ENCODE results near the gene ZNF84.

The ZNF84 gene

DNA sequence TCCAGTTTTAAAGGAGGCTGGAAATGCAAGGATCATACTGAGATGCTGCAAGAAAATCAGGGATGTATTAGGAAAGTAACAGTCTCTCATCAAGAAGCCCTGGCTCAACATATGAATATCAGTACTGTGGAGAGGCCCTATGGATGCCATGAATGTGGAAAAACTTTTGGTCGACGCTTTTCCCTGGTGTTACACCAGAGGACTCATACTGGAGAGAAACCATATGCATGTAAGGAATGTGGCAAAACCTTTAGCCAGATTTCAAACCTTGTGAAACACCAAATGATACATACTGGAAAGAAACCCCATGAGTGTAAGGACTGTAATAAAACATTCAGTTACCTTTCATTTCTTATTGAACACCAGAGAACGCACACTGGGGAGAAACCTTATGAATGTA is 68.3 kb downstream of the ZNF84 start:
- H3K27ac ChIP-seq: no peak overlapping the region
- no peak for DNase-seq (ENCODE audit: low read depth, low spot score)
- peaks cover 90% of the 10 kb centered on the region for H3K36me3 ChIP-seq (ENCODE audit: insufficient read depth, low read length)
- H3K4me3 ChIP-seq: no peak overlapping the region
- H3K9me3 ChIP-seq (ENCODE audit: low read depth, low read length): peaks cover 71% of the 10 kb centered on the region
- no peak for TF ChIP-seq FOXP2 (optimal IDR thresholded peaks at IDR 0.05; ENCODE audit: control extremely low read depth, extremely low read length, insufficient read depth)
- no peak for TF ChIP-seq POLR2AphosphoS5 (IDR thresholded peaks at IDR 0.05; ENCODE audit: borderline replicate concordance, low read depth, low read length)
- no peak for TF ChIP-seq EZH2 (IDR thresholded peaks at IDR 0.05)
- H3K9ac ChIP-seq (ENCODE audit: insufficient read length): no peak overlapping the region

DNA sequence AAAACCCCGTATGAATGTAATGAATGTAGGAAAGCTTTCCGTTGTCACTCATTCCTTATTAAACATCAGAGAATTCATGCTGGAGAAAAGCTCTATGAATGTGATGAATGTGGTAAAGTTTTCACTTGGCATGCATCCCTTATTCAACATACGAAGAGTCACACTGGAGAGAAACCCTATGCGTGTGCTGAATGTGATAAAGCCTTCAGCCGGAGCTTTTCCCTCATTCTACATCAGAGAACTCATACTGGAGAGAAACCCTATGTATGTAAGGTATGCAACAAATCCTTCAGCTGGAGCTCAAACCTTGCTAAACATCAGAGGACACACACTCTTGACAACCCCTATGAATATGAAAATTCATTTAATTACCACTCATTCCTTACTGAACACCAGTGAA is 68.9 kb downstream of the ZNF84 start:
- TF ChIP-seq FOXP2 (optimal IDR thresholded peaks at IDR 0.05; ENCODE audit: control extremely low read depth, extremely low read length, insufficient read depth) (no peak), EZH2 (IDR thresholded peaks at IDR 0.05) (no peak), POLR2AphosphoS5 (IDR thresholded peaks at IDR 0.05; ENCODE audit: borderline replicate concordance, low read depth, low read length) (no peak)
- DNase-seq (ENCODE audit: low read depth, low spot score): no peak
- Histone ChIP-seq H3K27ac (no peak overlapping the region), H3K36me3 (ENCODE audit: insufficient read depth, low read length) (peaks cover 86% of the 10 kb centered on the region), H3K9ac (ENCODE audit: insufficient read length) (no peak overlapping the region), H3K9me3 (ENCODE audit: low read depth, low read length) (peaks cover 69% of the 10 kb centered on the region), H3K4me3 (no peak overlapping the region)

DNA sequence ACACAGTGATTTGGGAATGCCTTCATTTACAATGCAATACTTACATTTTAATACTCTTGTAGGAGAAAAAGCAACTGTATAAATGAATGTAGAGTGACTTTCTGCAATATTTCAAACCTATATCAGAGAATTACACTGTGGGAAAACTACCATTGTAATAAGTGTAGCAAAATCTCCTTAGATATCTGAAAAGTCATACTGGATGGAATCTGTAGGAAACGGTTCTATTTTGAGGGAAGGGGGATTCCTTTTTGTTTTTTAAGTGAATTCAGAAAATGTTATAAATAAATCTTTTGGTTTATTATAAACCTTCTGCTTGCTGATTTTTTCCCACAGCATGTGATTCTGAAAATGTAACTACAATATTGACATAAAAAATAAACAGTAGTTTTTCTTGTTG is 69.8 kb downstream of the ZNF84 start:
- peaks cover 78% of the 10 kb centered on the region for H3K36me3 ChIP-seq (ENCODE audit: insufficient read depth, low read length)
- H3K4me3 ChIP-seq: no peak overlapping the region
- H3K27ac ChIP-seq: no peak overlapping the region
- H3K9ac ChIP-seq (ENCODE audit: insufficient read length): no peak overlapping the region
- peaks cover 64% of the 10 kb centered on the region for H3K9me3 ChIP-seq (ENCODE audit: low read depth, low read length)
- TF ChIP-seq FOXP2 (optimal IDR thresholded peaks at IDR 0.05; ENCODE audit: control extremely low read depth, extremely low read length, insufficient read depth) (no peak), EZH2 (IDR thresholded peaks at IDR 0.05) (no peak), POLR2AphosphoS5 (IDR thresholded peaks at IDR 0.05; ENCODE audit: borderline replicate concordance, low read depth, low read length) (no peak)
- no peak for DNase-seq (ENCODE audit: low read depth, low spot score)

DNA sequence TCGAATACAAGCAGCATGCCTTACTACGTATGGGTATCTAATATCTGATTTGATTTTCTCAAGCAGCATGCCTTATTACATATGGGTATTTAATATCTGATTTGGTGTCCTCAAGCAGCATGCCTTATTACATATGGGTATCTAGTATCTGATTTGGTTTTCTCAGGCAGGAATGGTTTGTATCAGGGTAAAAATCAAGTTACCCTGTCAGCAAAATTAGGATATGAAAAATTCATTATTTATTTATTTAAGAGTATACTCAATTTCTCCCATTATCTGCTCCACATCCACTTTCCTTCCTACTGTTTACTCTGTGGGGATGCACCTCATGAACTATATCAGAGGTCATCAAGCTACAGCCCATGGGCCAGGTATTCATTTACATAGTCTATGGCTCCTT is 70.8 kb downstream of the ZNF84 start:
- peaks cover 69% of the 10 kb centered on the region for H3K36me3 ChIP-seq (ENCODE audit: insufficient read depth, low read length)
- DNase-seq (ENCODE audit: low read depth, low spot score): no peak
- peaks cover 63% of the 10 kb centered on the region for H3K9me3 ChIP-seq (ENCODE audit: low read depth, low read length)
- no peak overlapping the region for H3K4me3 ChIP-seq
- H3K27ac ChIP-seq: no peak overlapping the region
- no peak overlapping the region for H3K9ac ChIP-seq (ENCODE audit: insufficient read length)
- TF ChIP-seq FOXP2 (optimal IDR thresholded peaks at IDR 0.05; ENCODE audit: control extremely low read depth, extremely low read length, insufficient read depth) (no peak), EZH2 (IDR thresholded peaks at IDR 0.05) (no peak), POLR2AphosphoS5 (IDR thresholded peaks at IDR 0.05; ENCODE audit: borderline replicate concordance, low read depth, low read length) (no peak)
